ENCODE results near the gene HES7.
A peak's percentile ranks its signal among the peaks of the same experiment; 100 is the strongest.

GRCh38 chr17:8138672-8139371, 14.9 kb upstream of the HES7 start:
- peak in 1 of 2 donors; percentile 75 for TF ChIP-seq POLR2A (IDR thresholded peaks at IDR 0.05)
- TF ChIP-seq, protein P1, sequence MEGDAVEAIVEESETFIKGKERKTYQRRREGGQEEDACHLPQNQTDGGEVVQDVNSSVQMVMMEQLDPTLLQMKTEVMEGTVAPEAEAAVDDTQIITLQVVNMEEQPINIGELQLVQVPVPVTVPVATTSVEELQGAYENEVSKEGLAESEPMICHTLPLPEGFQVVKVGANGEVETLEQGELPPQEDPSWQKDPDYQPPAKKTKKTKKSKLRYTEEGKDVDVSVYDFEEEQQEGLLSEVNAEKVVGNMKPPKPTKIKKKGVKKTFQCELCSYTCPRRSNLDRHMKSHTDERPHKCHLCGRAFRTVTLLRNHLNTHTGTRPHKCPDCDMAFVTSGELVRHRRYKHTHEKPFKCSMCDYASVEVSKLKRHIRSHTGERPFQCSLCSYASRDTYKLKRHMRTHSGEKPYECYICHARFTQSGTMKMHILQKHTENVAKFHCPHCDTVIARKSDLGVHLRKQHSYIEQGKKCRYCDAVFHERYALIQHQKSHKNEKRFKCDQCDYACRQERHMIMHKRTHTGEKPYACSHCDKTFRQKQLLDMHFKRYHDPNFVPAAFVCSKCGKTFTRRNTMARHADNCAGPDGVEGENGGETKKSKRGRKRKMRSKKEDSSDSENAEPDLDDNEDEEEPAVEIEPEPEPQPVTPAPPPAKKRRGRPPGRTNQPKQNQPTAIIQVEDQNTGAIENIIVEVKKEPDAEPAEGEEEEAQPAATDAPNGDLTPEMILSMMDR (IDR thresholded peaks at IDR 0.05), result peak; percentile 82 to 95 (median 90)
